CD4-positive, alpha-beta T cell (primary cell): Measurements from ENCODE around the gene CTBP1. TPM values are rescaled to one million over a fixed set of nuclear protein-coding genes. Genes with fewer than 3 reads are reported as not detected.

ENCODE experiments used
- ATAC-seq: fragments of 200-7000 bp; cut with Tn5 transposase; one replicate; pipeline ENCODE4 v1.10.0; 2022; ENCODE audit warnings: mild to moderate bottlenecking; ENCODE audit not compliant: poor library complexity
- CTCF ChIA-PET: fragments of 350-600 bp; sonication (Branson Sonifier 250); formaldehyde crosslinking; loops from one replicate; lab custom pipeline; 2021; ENCODE audit warnings: antibody characterized with exemption, inconsistent platforms; lab: Charles Lee
- POLR2A ChIA-PET: fragments of 350-600 bp; sonication (Branson Sonifier 250); formaldehyde crosslinking; loops from one replicate; lab custom pipeline; 2021; ENCODE audit warnings: antibody characterized with exemption, inconsistent platforms; lab: Charles Lee
- DNase-seq, 14 experiments: peaks; one replicate each; pipeline ENCODE4 v3.0.0-alpha.2; 2013 to 2020; ENCODE audit warnings: mixed read lengths in 2 of 14
- H3K27ac ChIP-seq, 2 donors: one replicate each; pipeline versions ENCODE4 v1.5.1 to v1.7.0; 2013; ENCODE audit warnings: low read length in 2 of 2, low read depth in 1 of 2, mild to moderate bottlenecking in 1 of 2
- H3K27me3 ChIP-seq, 2 experiments: 1 replicate in 1 of 2; 2 replicates in 1 of 2; pipeline versions ENCODE4 v1.6.1 to v1.7.0; 2013; ENCODE audit warnings: low read length in 2 of 2, control low read depth in 1 of 2, mild to moderate bottlenecking in 1 of 2, moderate library complexity in 1 of 2; ENCODE audit not compliant: insufficient read depth in 2 of 2, control insufficient read depth in 1 of 2
- H3K36me3 ChIP-seq: one replicate; pipeline ENCODE4 v1.6.1; 2013; ENCODE audit warnings: low read length, control low read depth; ENCODE audit not compliant: insufficient read depth
- H3K4me1 ChIP-seq: one replicate; pipeline ENCODE4 v1.6.1; 2013; ENCODE audit warnings: low read length, control low read depth; ENCODE audit not compliant: insufficient read depth
- H3K4me3 ChIP-seq: one replicate; pipeline ENCODE4 v1.5.1; 2013; ENCODE audit warnings: mild to moderate bottlenecking, low read length, moderate library complexity
- H3K9me3 ChIP-seq, 2 experiments: 1 replicate in 1 of 2; 2 replicates in 1 of 2; pipeline versions ENCODE4 v1.6.1 to v1.7.0; 2013; ENCODE audit warnings: low read length in 2 of 2, mild to moderate bottlenecking in 2 of 2, control low read depth in 1 of 2, moderate library complexity in 1 of 2; ENCODE audit not compliant: control insufficient read depth in 1 of 2, insufficient read depth in 1 of 2
- H3K27ac Mint-ChIP-seq: one replicate; pipeline ENCODE4 v1.8.0; 2020; ENCODE audit warnings: mixed read lengths
- H3K27me3 Mint-ChIP-seq: one replicate; pipeline ENCODE4 v1.8.0; 2021; ENCODE audit warnings: mixed read lengths
- H3K36me3 Mint-ChIP-seq: one replicate; pipeline ENCODE4 v1.8.0; 2021; ENCODE audit warnings: low read depth, mixed read lengths
- H3K4me1 Mint-ChIP-seq: one replicate; pipeline ENCODE4 v1.8.0; 2021; ENCODE audit warnings: low read depth, mixed read lengths
- H3K4me3 Mint-ChIP-seq: one replicate; pipeline ENCODE4 v1.8.0; 2020; ENCODE audit warnings: mild to moderate bottlenecking, mixed read lengths
- H3K9me3 Mint-ChIP-seq: one replicate; pipeline ENCODE4 v1.8.0; 2020; ENCODE audit warnings: mixed read lengths
- CTCF ChIP-seq: fragments of 200-600 bp; IDR thresholded peaks from one replicate; pipeline ENCODE4 v1.8.0; 2022; ENCODE audit warnings: antibody characterized with exemption, mild to moderate bottlenecking
- intact Hi-C, 2 experiments: fragments of 100-400 bp; cut with DNase I in 1 of 2; cut with micrococcal nuclease in 1 of 2; formaldehyde crosslinking; loops; one replicate each; pipeline versions ENCODE4 v1.15.1 to v1.9.0; 2023 to 2025; cut with DNase I, micrococcal nuclease
- total RNA-seq, 174 experiments: library from RNA in 2 of 174; stranded (reverse) in 2 of 174; gene quantifications; one replicate each; pipeline ENCODE4 v1.2.3 and lab custom pipeline; 2021 to 2026

The CTBP1 gene
- total RNA-seq, 2 experiments from 2014 or later = 132 to 148 TPM

- POLR2A ChIA-PET = no interaction called here
Measured at GRCh38 chr4:1241466-1241935, 7.4 kb downstream of the CTBP1 start.

GRCh38 chr4:1240721-1241465 is 8.0 kb downstream of the CTBP1 start:
- Histone ChIP-seq H3K27me3 (no peaks in the 10 kb centered on the region), H3K36me3 (peaks cover 61% of the 10 kb centered on the region), H3K27ac (no peak overlapping the region), H3K9me3 (no peaks in the 10 kb centered on the region), H3K4me3 (no peak overlapping the region), H3K4me1 (peaks cover 50% of the 10 kb centered on the region)
- Mint-ChIP-seq H3K27me3 (no peaks in the 10 kb centered on the region), H3K4me3 (no peak overlapping the region), H3K4me1 (peaks cover 33% of the 10 kb centered on the region), H3K9me3 (no peaks in the 10 kb centered on the region), H3K27ac (no peak overlapping the region), H3K36me3 (peaks cover 32% of the 10 kb centered on the region)
- ChIA-PET POLR2A (no interaction called here), CTCF (no interaction called here)
- DNase-seq (peak in 2 of 14 experiments; percentile 21 to 30), ATAC-seq (no peak)
- TF ChIP-seq CTCF = no peak
- intact Hi-C loops = loop anchor here in 1 of 2 experiments (10.0 kb wide), 1 partner anchor 344 kb away; no protein-coding TSS in a partner anchor

More at GRCh38 chr4:1241466-1241935, 7.4 kb downstream of the CTBP1 start:
- ATAC-seq = no peak
- CTCF ChIA-PET = no interaction called here
- DNase-seq = peak in 2 of 14 experiments; percentile 14 to 27
- intact Hi-C loops = loop anchor here in 1 of 2 experiments (10.0 kb wide), 1 partner anchor 343 kb away; no protein-coding TSS in a partner anchor
- no peak overlapping the region for H3K4me3 ChIP-seq
- H3K27ac Mint-ChIP-seq = no peak overlapping the region
- no peak overlapping the region for H3K4me3 Mint-ChIP-seq
- H3K4me1 Mint-ChIP-seq = peaks cover 39% of the 10 kb centered on the region
- H3K27me3 Mint-ChIP-seq = no peaks in the 10 kb centered on the region
- H3K27me3 ChIP-seq = no peaks in the 10 kb centered on the region
- peaks cover 56% of the 10 kb centered on the region for H3K4me1 ChIP-seq
- no peak overlapping the region for H3K27ac ChIP-seq
- no peaks in the 10 kb centered on the region for H3K9me3 Mint-ChIP-seq
- H3K36me3 Mint-ChIP-seq = peaks cover 35% of the 10 kb centered on the region
- no peaks in the 10 kb centered on the region for H3K9me3 ChIP-seq
- peaks cover 56% of the 10 kb centered on the region for H3K36me3 ChIP-seq
- TF ChIP-seq CTCF = no peak

GRCh38 chr4:1239950-1240307 is 9.0 kb downstream of the CTBP1 start:
- Histone ChIP-seq H3K27ac (no peak overlapping the region), H3K36me3 (peaks cover 66% of the 10 kb centered on the region), H3K27me3 (no peaks in the 10 kb centered on the region), H3K9me3 (no peaks in the 10 kb centered on the region), H3K4me1 (peaks cover 41% of the 10 kb centered on the region), H3K4me3 (no peak overlapping the region)
- no peak for TF ChIP-seq CTCF
- DNase-seq (peak in 1 of 14 experiments; percentile 25), ATAC-seq (no peak)
- Mint-ChIP-seq H3K27me3 (no peaks in the 10 kb centered on the region), H3K9me3 (no peaks in the 10 kb centered on the region), H3K27ac (no peak overlapping the region), H3K36me3 (peaks cover 40% of the 10 kb centered on the region), H3K4me1 (peaks cover 23% of the 10 kb centered on the region), H3K4me3 (no peak overlapping the region)
- ChIA-PET POLR2A (no interaction called here), CTCF (no interaction called here)
- intact Hi-C loops = loop anchor here in 1 of 2 experiments (10.0 kb wide), 1 partner anchor 345 kb away; no protein-coding TSS in a partner anchor
